Endothelial cell of umbilical vein (primary cell): ENCODE data around the gene MED23. TPM values are rescaled to one million over a fixed set of nuclear protein-coding genes. Genes with fewer than 3 reads are reported as not detected.

Source experiments
- Bru-seq: library from RNA; stranded (reverse); fragments of 400-500 nt; gene quantifications from one replicate; lab custom pipeline; 2021; lab: Mats Ljungman, UMichigan
- BruChase-seq, 2 experiments: library from RNA; stranded (reverse); fragments of 400-500 nt; gene quantifications; one replicate each; lab custom pipeline; 2021; lab: Mats Ljungman, UMichigan
- BruUV-seq: library from RNA; stranded (reverse); fragments of 400-500 nt; replicated peaks from 2 replicates; lab custom pipeline; 2021; lab: Mats Ljungman, UMichigan
- CTCF ChIA-PET: fragments of 300-600, 350-600 bp; sonication (Branson Sonifier 250); formaldehyde crosslinking; loops from one replicate; lab custom pipeline; 2021; ENCODE audit warnings: antibody characterized with exemption, inconsistent platforms; lab: Charles Lee
- POLR2A ChIA-PET: fragments of 300-600, 350-600 bp; sonication (Branson Sonifier 250); formaldehyde crosslinking; loops from one replicate; lab custom pipeline; 2021; ENCODE audit warnings: antibody characterized with exemption, inconsistent platforms; lab: Charles Lee
- DNase-seq: peaks from one replicate; pipeline ENCODE4 v3.0.0-alpha.2; 2011; ENCODE audit warnings: low read depth, low spot score
- FAIRE-seq: peaks from 2 replicates; lab custom pipeline; 2011; peaks lifted over from hg19 to GRCh38; lab: Jason Lieb, UNC
- H2AFZ ChIP-seq: 2 replicates; pipeline ENCODE4 v1.6.0; 2012; ENCODE audit warnings: low read depth, low read length, control low read depth, inconsistent platforms
- H3K27ac ChIP-seq: 2 replicates; pipeline ENCODE4 v1.5.1; 2011; ENCODE audit warnings: low read depth, mild to moderate bottlenecking, control low read depth, low read length, moderate library complexity; ENCODE audit not compliant: insufficient read depth
- H3K27me3 ChIP-seq, 2 experiments: 2 replicates each; pipeline versions ENCODE4 v1.6.0 to v1.6.1; 2011; ENCODE audit warnings: low read length in 2 of 2, mixed read lengths in 1 of 2; ENCODE audit not compliant: control insufficient read depth in 2 of 2, insufficient read depth in 2 of 2
- H3K36me3 ChIP-seq, 2 experiments: 2 replicates in 1 of 2; 3 replicates in 1 of 2; pipeline ENCODE4 v1.5.1; 2011; ENCODE audit warnings: low read length in 2 of 2, mild to moderate bottlenecking in 1 of 2, moderate library complexity in 1 of 2; ENCODE audit not compliant: control insufficient read depth in 2 of 2, insufficient read depth in 2 of 2; ENCODE audit errors: extremely low read depth in 1 of 2
- H3K4me1 ChIP-seq: 3 replicates; pipeline ENCODE4 v1.5.1; 2011; ENCODE audit warnings: mild to moderate bottlenecking, low read length; ENCODE audit not compliant: control insufficient read depth, insufficient read depth; ENCODE audit errors: extremely low read depth
- H3K4me2 ChIP-seq: 2 replicates; pipeline ENCODE4 v1.6.1; 2011; ENCODE audit warnings: low read length, control low read depth, mixed read lengths; ENCODE audit not compliant: insufficient read depth
- H3K4me3 ChIP-seq, 3 experiments: fragments of 200-600 bp in 1 of 3; sonication (generic), shearing (Covaris generic) in 1 of 3; replicated peaks in 1 of 3; 2 replicates each; pipeline ENCODE4 v1.5.1; 2011 to 2016; ENCODE audit warnings: control low read depth in 3 of 3, low read length in 3 of 3, mild to moderate bottlenecking in 2 of 3, inconsistent platforms in 1 of 3, low read depth in 1 of 3, moderate library complexity in 1 of 3; ENCODE audit not compliant: insufficient read depth in 1 of 3
- H3K79me2 ChIP-seq: 2 replicates; pipeline ENCODE4 v1.6.0; 2012; ENCODE audit warnings: low read length, inconsistent platforms; ENCODE audit not compliant: control insufficient read depth, insufficient read depth
- H3K9ac ChIP-seq: replicated peaks from 2 replicates; pipeline ENCODE3; 2011; ENCODE audit warnings: low read length, control low read depth; ENCODE audit not compliant: insufficient read depth; ENCODE audit errors: extremely low read depth
- H3K9me1 ChIP-seq: replicated peaks from 3 replicates; pipeline ENCODE4 v1.6.0; 2011; ENCODE audit warnings: mild to moderate bottlenecking, low read length; ENCODE audit not compliant: control insufficient read depth, insufficient read depth; ENCODE audit errors: extremely low read depth
- H3K9me3 ChIP-seq: replicated peaks from 2 replicates; pipeline ENCODE4 v1.5.1; 2012; ENCODE audit warnings: low read length, inconsistent platforms; ENCODE audit not compliant: control insufficient read depth, insufficient read depth
- H4K20me1 ChIP-seq: replicated peaks from 2 replicates; pipeline ENCODE3; 2011; ENCODE audit warnings: mild to moderate bottlenecking, low read length; ENCODE audit not compliant: control insufficient read depth, insufficient read depth; ENCODE audit errors: extremely low read depth
- CTCF ChIP-seq, 2 donors: IDR thresholded peaks; 1 replicate in 1 of 2; 2 replicates in 1 of 2; pipeline ENCODE4 v1.5.1; 2011; ENCODE audit warnings: low read length in 2 of 2, mild to moderate bottlenecking in 2 of 2, moderate library complexity in 2 of 2, control low read depth in 1 of 2, inconsistent platforms in 1 of 2, low read depth in 1 of 2; ENCODE audit not compliant: insufficient read depth in 1 of 2; ENCODE audit errors: extremely low read depth in 1 of 2
- EZH2 ChIP-seq: IDR thresholded peaks from 2 replicates; pipeline ENCODE4 v1.6.1; 2012; ENCODE audit warnings: borderline replicate concordance, low read depth, mild to moderate bottlenecking, moderate library complexity, low read length, inconsistent platforms; ENCODE audit not compliant: severe bottlenecking
- FOS ChIP-seq: IDR thresholded peaks from 2 replicates; pipeline ENCODE4 v1.6.1; 2011; ENCODE audit warnings: mild to moderate bottlenecking, low read length, moderate library complexity, borderline replicate concordance; ENCODE audit not compliant: insufficient read depth
- GATA2 ChIP-seq: IDR thresholded peaks from 2 replicates; pipeline ENCODE4 v1.7.0; 2011; ENCODE audit warnings: low read depth, mild to moderate bottlenecking, moderate library complexity, mixed read lengths, low read length; ENCODE audit not compliant: insufficient read length, insufficient read depth
- JUN ChIP-seq: IDR thresholded peaks from 2 replicates; pipeline ENCODE4 v1.6.1; 2011; ENCODE audit warnings: borderline replicate concordance, low read depth; ENCODE audit not compliant: insufficient read length, insufficient read depth
- MYC ChIP-seq: IDR thresholded peaks from one replicate; pipeline ENCODE4 v1.6.1; 2011; ENCODE audit warnings: mild to moderate bottlenecking, low read depth, low read length
- POLR2A ChIP-seq: IDR thresholded peaks from 2 replicates; pipeline ENCODE4 v1.6.1; 2012; ENCODE audit warnings: low read depth, mild to moderate bottlenecking, control low read depth, low read length
- POLR2AphosphoS5 ChIP-seq: IDR thresholded peaks from 2 replicates; pipeline ENCODE4 v1.6.1; 2012; ENCODE audit warnings: low read depth, mild to moderate bottlenecking, control low read depth, low read length, moderate library complexity; ENCODE audit not compliant: insufficient read depth
- dilution Hi-C: fragments of 300-500 bp; cut with MboI; formaldehyde crosslinking; loops from one replicate; pipeline ENCODE4 v1.15.0; 2019; ENCODE audit warnings: low sequenced_read_pairs; ENCODE audit not compliant: extremely low pct_ligation_motif_present
- intact Hi-C: fragments of 100-400 bp; cut with micrococcal nuclease; formaldehyde crosslinking; loops from one replicate; pipeline ENCODE4 v1.10.0; 2022
- long read RNA-seq: library from polyadenylated mRNA; stranded (forward); transcript quantifications from one replicate; pipeline ENCODE4 v2.0.0, GENCODE V29; 2021
- polyA minus RNA-seq, 3 experiments: library from RNA; depleted of rRNA, polyadenylated mRNA; stranded (reverse); fragments of >200 nt; gene quantifications; 1 replicate in 1 of 3; 2 replicates in 2 of 3; pipeline ENCODE4 v1.2.3, GENCODE V29; 2011
- polyA plus RNA-seq, 4 experiments: library from polyadenylated mRNA; depleted of rRNA in 3 of 4; stranded (reverse) in 3 of 4; unstranded in 1 of 4; fragments of >200 nt; gene quantifications; 2 replicates each; pipeline versions ENCODE4 v1.2.1 to v1.2.3, GENCODE V29; 2011 to 2012; ENCODE audit warnings: missing spikeins in 1 of 4
- total RNA-seq: library from RNA; stranded (reverse); gene quantifications from 2 replicates; pipeline ENCODE4 v1.2.3, GENCODE V29; 2021
- TF ChIP-seq, protein P1 (sequence below): IDR thresholded peaks from 2 replicates; pipeline ENCODE4 v1.6.1; 2011; ENCODE audit not compliant: insufficient read depth, insufficient read length

MED23 gene
- total RNA-seq (28.5 and 29.5 TPM in 2 replicates), polyA plus RNA-seq (16.9 and 17.9 TPM in 2 replicates), polyA minus RNA-seq (43.7 and 46.0 TPM in 2 replicates), Bru-seq, nascent RNA (percentile 85 among the genes with signal in this experiment), BruChase-seq, experiment 1, labeled RNA remaining after a 6-hour chase (percentile 78 among the genes with signal in this experiment), BruChase-seq, experiment 2, labeled RNA remaining after a 2-hour chase (percentile 87 among the genes with signal in this experiment)
- 10.4 and 11.9 TPM in 2 replicates for polyA plus RNA-seq (2011; cell fraction: cytosol; rRNA removed)
- polyA plus RNA-seq (2011; cell fraction: nucleus; rRNA removed): 86.9 and 95.6 TPM in 2 replicates
- polyA plus RNA-seq (2012): 13.3 and 18.3 TPM in 2 replicates
- 4.0 TPM for polyA minus RNA-seq (2011; cell fraction: cytosol; rRNA and poly(A)+ RNA removed)
- polyA minus RNA-seq (2011; cell fraction: nucleus; rRNA and poly(A)+ RNA removed): 57.3 and 83.1 TPM in 2 replicates
- long read RNA-seq, full-length matches to known transcripts: 21 of 61 reads
- long read RNA-seq, partial matches to known transcripts: 28 of 61 reads
- long read RNA-seq, other reads (novel, unspliced or antisense): 12 of 61 reads

- peak within 1 kb of the TSS; percentile 93 for H3K4me2 ChIP-seq
- H3K27me3 ChIP-seq: peaks cover 4 to 9% of the 10 kb centered on the region in 2 experiments
- peak within 1 kb of the TSS; percentile 70 for H3K9ac ChIP-seq
- H3K36me3 ChIP-seq: peaks cover 4 to 5% of the 10 kb centered on the region in 2 experiments
- DNase-seq (peak; percentile 97), FAIRE-seq (peak; percentile 93)
- dilution Hi-C loops: no loop called here
- H4K20me1 ChIP-seq: no peaks in the 10 kb centered on the region
- BruUV-seq: TSS peak; percentile 57
- H3K4me1 ChIP-seq: peaks cover 8% of the 10 kb centered on the region
- H2AFZ ChIP-seq: peak within 1 kb of the TSS; percentile 98
- peaks cover 12% of the 10 kb centered on the region for H3K79me2 ChIP-seq
- POLR2A ChIA-PET: interaction anchor here (1.1 kb wide), 1 partner anchor 25 kb away, joined by 7 read pairs; no protein-coding TSS in a partner anchor
- peak within 1 kb of the TSS; percentile 51 to 79 (median 75) for H3K4me3 ChIP-seq
- no peaks in the 10 kb centered on the region for H3K9me3 ChIP-seq
- no peaks in the 10 kb centered on the region for H3K9me1 ChIP-seq
- intact Hi-C loops: loop anchor here (1.0 to 2.0 kb wide), 3 partner anchors 15 to 236 kb away; no protein-coding TSS in a partner anchor
- no peak for TF ChIP-seq EZH2
- TF ChIP-seq, protein P1, sequence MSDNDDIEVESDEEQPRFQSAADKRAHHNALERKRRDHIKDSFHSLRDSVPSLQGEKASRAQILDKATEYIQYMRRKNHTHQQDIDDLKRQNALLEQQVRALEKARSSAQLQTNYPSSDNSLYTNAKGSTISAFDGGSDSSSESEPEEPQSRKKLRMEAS: no peak
- no peak for TF ChIP-seq FOS
- TF ChIP-seq JUN: no peak
- peak; percentile 85 for TF ChIP-seq POLR2AphosphoS5
- TF ChIP-seq POLR2A: peak; percentile 63
- peak; percentile 99 to 100 for TF ChIP-seq CTCF (IDR thresholded peaks at IDR 0.05; ENCODE audit: extremely low read depth in 1 of 2, insufficient read depth in 1 of 2, low read depth in 1 of 2, low read length in 2 of 2)
- TF ChIP-seq MYC: no peak
- no peak for TF ChIP-seq GATA2
- peak within 1 kb of the TSS; percentile 1 for H3K27ac ChIP-seq
- CTCF ChIA-PET: interaction anchor here (0.5 to 2.8 kb wide), 25 partner anchors 9 to 885 kb away, joined by 3 to 31 read pairs (median 4); partner anchors contain the start of genes ENPP3 and STX7
Measured at GRCh38 chr6:131627724-131628682, at the start of gene MED23. Gene MED23 (minus strand): TSS chr6:131628242. CDS start chr6:131628049, 193 bp downstream.
